Endodermal cell (in vitro differentiated cells): ENCODE data around the gene SMG6. TPM values are rescaled to one million over a fixed set of nuclear protein-coding genes. Genes with fewer than 3 reads are reported as not detected.
"Not testable (repeated sequence)": the region's sequence is repeated elsewhere in the genome, so short reads cannot be mapped to it uniquely, and the experiment has no call there.

ENCODE experiments used
- DNase-seq: peaks from one replicate; pipeline ENCODE4 v3.0.0-alpha.2; 2017
- H3K27ac ChIP-seq: 2 replicates; pipeline ENCODE4 v1.5.1; 2013; ENCODE audit warnings: mild to moderate bottlenecking, low read depth, low read length, moderate library complexity
- H3K27me3 ChIP-seq: 2 replicates; pipeline ENCODE4 v1.6.1; 2013; ENCODE audit warnings: mild to moderate bottlenecking, low read length, moderate library complexity; ENCODE audit not compliant: insufficient read depth, control insufficient read depth, poor library complexity, severe bottlenecking
- H3K36me3 ChIP-seq: 2 replicates; pipeline ENCODE4 v1.7.0; 2013; ENCODE audit warnings: mild to moderate bottlenecking, low read length, moderate library complexity; ENCODE audit not compliant: control insufficient read depth, insufficient read depth
- H3K4me1 ChIP-seq: one replicate; pipeline ENCODE4 v1.7.0; 2013; ENCODE audit warnings: low read length; ENCODE audit not compliant: control insufficient read depth, insufficient read depth
- H3K4me3 ChIP-seq: 2 replicates; pipeline ENCODE4 v1.5.1; 2013; ENCODE audit warnings: mild to moderate bottlenecking, low read length, moderate library complexity
- H3K9ac ChIP-seq: 2 replicates; pipeline ENCODE4 v1.6.1; 2013; ENCODE audit warnings: mild to moderate bottlenecking, low read length, moderate library complexity; ENCODE audit not compliant: poor library complexity, severe bottlenecking; ENCODE audit errors: extremely low read depth
- H3K9me3 ChIP-seq: 2 replicates; pipeline ENCODE4 v1.6.1; 2013; ENCODE audit warnings: mild to moderate bottlenecking, low read length, moderate library complexity; ENCODE audit not compliant: control insufficient read depth
- H3K27ac Mint-ChIP-seq: 2 replicates; pipeline ENCODE4 v1.8.0; 2020; ENCODE audit warnings: mixed read lengths
- H3K27me3 Mint-ChIP-seq: 2 replicates; pipeline ENCODE4 v1.8.0; 2021; ENCODE audit warnings: mild to moderate bottlenecking, mixed read lengths; ENCODE audit not compliant: insufficient read depth
- H3K36me3 Mint-ChIP-seq: 2 replicates; pipeline ENCODE4 v1.8.0; 2020; ENCODE audit warnings: low read depth, mixed read lengths
- H3K4me1 Mint-ChIP-seq: 2 replicates; pipeline ENCODE4 v1.8.0; 2020; ENCODE audit warnings: mixed read lengths
- H3K4me3 Mint-ChIP-seq: 2 replicates; pipeline ENCODE4 v1.8.0; 2020; ENCODE audit warnings: mild to moderate bottlenecking, moderate library complexity, mixed read lengths
- H3K9me3 Mint-ChIP-seq: 2 replicates; pipeline ENCODE4 v1.8.0; 2020; ENCODE audit warnings: mild to moderate bottlenecking, mixed read lengths
- WGBS, 2 experiments: methylation state at CpG; one replicate each; pipeline versions ENCODE4 v1.1.5 to v1.1.7; 2013; ENCODE audit warnings: missing lambda C conversion rate in 2 of 2, mixed read lengths in 1 of 2; ENCODE audit not compliant: insufficient coverage in 1 of 2, insufficient read length in 1 of 2; 5-methylcytosine and 5-hydroxymethylcytosine counted together
- total RNA-seq, 2 donors: library from RNA; stranded (reverse); fragmentation: NEBNext Ultra II Directional in 1 of 2; extraction: Animal tissue kit (Norgen Biotek cat#: 25700) in 1 of 2; gene quantifications; 2 replicates in 1 of 2; 3 replicates in 1 of 2; pipeline ENCODE4 v1.2.1, GENCODE V29; 2021
- TF ChIP-seq, protein P1 (sequence below): fragments of 200-600 bp; sonication (generic); conservative IDR thresholded peaks from 2 replicates; pipeline ENCODE4 v1.5.0; 2021; ENCODE audit warnings: antibody characterized with exemption, mild to moderate bottlenecking

Gene SMG6
- total RNA-seq, 2 donors from 2014 or later, result 44.3 to 56.7 TPM

DNA sequence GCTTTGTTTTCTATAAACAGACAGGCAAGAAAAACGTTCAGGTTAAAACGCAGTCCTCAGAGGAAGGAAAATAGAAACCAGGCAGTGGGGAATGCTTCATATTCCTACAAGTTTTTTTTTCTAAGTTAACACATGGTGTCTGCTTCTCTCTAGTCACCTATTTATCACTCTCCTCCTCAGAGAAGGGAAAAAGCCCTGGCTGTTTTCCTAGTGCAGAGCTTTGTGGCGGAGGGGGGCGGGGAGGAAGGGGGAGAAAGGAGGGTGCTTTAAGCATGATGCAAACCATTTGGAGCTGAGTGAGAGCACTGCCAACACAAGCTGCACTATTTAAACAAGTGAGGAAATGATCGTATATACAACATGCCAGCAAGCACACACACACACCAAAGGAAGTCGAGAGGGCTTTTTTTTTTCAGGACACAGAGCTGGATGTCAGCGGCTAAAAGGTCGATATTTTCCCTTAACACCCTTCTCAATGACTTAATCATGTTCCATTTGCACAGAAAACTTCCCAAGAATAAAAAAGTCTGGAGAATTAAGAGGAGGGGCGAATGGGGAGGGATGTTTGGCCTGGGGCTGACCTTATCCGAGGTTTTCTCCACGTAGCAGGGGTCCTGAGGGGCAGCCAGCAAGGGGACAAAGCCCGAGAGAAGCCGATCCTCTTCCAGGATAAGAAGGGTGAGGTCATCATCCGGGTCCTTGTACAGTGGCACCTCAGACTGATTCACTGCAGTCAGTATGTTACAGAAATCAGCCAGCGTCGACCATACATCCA lies 131.3 kb downstream of the SMG6 start:
- Histone ChIP-seq H3K4me1 (peaks cover 13% of the 10 kb centered on the region), H3K36me3 (peaks cover 82% of the 10 kb centered on the region), H3K27me3 (no peaks in the 10 kb centered on the region), H3K9me3 (no peaks in the 10 kb centered on the region), H3K9ac (no peak overlapping the region), H3K27ac (peak overlapping the region; percentile 36), H3K4me3 (no peak overlapping the region)
- Mint-ChIP-seq H3K4me1 (peaks cover 23% of the 10 kb centered on the region), H3K4me3 (no peak overlapping the region), H3K27me3 (no peaks in the 10 kb centered on the region), H3K27ac (peak overlapping the region; percentile 77), H3K9me3 (no peaks in the 10 kb centered on the region), H3K36me3 (peaks cover 40% of the 10 kb centered on the region)
- WGBS, 2 experiments, result 54 to 80% methylated on average over 10 to 16 of the region's 16 CpGs
- TF ChIP-seq, protein P1, sequence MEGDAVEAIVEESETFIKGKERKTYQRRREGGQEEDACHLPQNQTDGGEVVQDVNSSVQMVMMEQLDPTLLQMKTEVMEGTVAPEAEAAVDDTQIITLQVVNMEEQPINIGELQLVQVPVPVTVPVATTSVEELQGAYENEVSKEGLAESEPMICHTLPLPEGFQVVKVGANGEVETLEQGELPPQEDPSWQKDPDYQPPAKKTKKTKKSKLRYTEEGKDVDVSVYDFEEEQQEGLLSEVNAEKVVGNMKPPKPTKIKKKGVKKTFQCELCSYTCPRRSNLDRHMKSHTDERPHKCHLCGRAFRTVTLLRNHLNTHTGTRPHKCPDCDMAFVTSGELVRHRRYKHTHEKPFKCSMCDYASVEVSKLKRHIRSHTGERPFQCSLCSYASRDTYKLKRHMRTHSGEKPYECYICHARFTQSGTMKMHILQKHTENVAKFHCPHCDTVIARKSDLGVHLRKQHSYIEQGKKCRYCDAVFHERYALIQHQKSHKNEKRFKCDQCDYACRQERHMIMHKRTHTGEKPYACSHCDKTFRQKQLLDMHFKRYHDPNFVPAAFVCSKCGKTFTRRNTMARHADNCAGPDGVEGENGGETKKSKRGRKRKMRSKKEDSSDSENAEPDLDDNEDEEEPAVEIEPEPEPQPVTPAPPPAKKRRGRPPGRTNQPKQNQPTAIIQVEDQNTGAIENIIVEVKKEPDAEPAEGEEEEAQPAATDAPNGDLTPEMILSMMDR, result no peak
- no peak for DNase-seq

DNA sequence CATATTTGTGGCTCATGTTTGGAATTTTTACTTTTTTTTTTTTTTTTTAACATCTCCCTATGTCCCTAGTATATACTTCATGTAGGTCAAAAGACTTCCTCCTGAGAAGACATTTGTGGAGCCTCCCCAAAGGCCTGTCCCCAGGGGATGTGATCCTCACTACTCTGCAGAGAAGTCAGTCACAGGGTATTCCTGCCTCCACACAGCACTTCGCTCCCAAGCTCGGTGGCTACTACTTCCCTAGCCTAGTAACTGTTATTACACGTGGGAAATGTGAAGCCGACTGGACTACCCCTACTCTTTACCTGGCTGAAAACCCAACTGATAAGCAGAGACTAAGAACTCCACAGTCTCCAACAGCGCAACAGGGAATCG lies 131.9 kb downstream of the SMG6 start:
- Mint-ChIP-seq H3K4me1 (peaks cover 20% of the 10 kb centered on the region), H3K27me3 (no peaks in the 10 kb centered on the region), H3K9me3 (no peaks in the 10 kb centered on the region), H3K4me3 (no peak overlapping the region), H3K36me3 (peaks cover 37% of the 10 kb centered on the region), H3K27ac (peak overlapping the region; percentile 77)
- H3K36me3 ChIP-seq, result peaks cover 81% of the 10 kb centered on the region
- WGBS, 2 experiments, result 83 to 87% methylated on average over 3 to 6 of the region's 6 CpGs
- H3K9ac ChIP-seq, result no peak overlapping the region
- no peak for DNase-seq
- peaks cover 13% of the 10 kb centered on the region for H3K4me1 ChIP-seq
- H3K4me3 ChIP-seq, result no peak overlapping the region
- peak overlapping the region; percentile 36 for H3K27ac ChIP-seq
- TF ChIP-seq, protein P1, result no peak
- H3K27me3 ChIP-seq, result no peaks in the 10 kb centered on the region
- no peaks in the 10 kb centered on the region for H3K9me3 ChIP-seq

DNA sequence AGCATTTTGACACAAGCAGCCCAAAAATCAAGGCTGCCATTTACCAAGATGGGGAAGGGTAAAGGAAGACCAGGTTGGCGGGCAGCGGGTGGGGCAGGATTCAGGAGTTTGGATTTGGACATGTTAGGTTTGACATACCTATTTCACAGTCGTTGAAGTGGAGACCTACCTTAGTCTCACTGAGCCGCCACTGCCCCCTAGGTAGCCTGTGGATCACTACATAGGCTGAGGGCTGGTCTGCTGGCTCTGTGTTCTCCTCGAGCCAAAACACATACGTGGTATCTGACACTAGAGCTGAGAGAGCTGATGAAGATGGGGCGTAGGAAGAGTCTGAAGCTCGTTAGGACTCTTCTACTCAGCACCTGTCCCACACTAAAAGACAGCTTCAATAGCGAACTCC lies 133.6 kb downstream of the SMG6 start:
- Mint-ChIP-seq H3K9me3 (no peaks in the 10 kb centered on the region), H3K27me3 (no peaks in the 10 kb centered on the region), H3K27ac (no peak overlapping the region), H3K4me1 (peaks cover 20% of the 10 kb centered on the region), H3K4me3 (no peak overlapping the region), H3K36me3 (peaks cover 46% of the 10 kb centered on the region)
- Histone ChIP-seq H3K27me3 (no peaks in the 10 kb centered on the region), H3K4me3 (no peak overlapping the region), H3K9me3 (no peaks in the 10 kb centered on the region), H3K9ac (no peak overlapping the region), H3K4me1 (peaks cover 13% of the 10 kb centered on the region), H3K36me3 (peaks cover 79% of the 10 kb centered on the region), H3K27ac (no peak overlapping the region)
- 86 to 93% methylated on average over 9 of the region's 9 CpGs for WGBS, 2 experiments
- peak; percentile 90 for DNase-seq
- TF ChIP-seq, protein P1, result peak; percentile 78

DNA sequence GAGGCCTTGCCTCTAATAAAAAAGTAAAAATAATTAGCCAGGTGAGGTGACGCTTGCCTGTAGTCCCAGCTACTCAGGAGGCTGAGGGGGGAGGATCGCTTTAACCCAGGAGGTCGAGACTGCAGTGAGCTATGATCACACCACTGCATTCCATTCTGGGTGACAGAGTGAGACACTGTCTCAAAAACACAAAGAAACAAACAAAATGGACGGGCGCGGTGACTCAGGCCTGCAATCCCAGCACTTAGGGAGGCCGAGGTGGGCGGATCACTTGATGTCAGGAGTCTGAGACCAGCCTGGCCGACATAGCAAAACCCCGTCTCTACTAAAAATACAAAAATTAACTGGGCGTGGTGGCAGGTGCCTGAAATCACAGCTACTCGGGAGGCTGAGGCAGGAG lies 137.9 kb downstream of the SMG6 start:
- not testable (repeated sequence) for H3K4me1 ChIP-seq, H3K9me3 ChIP-seq, H3K4me3 Mint-ChIP-seq, H3K9me3 Mint-ChIP-seq, H3K27ac Mint-ChIP-seq, H3K27ac ChIP-seq, H3K4me3 ChIP-seq, H3K27me3 Mint-ChIP-seq, H3K9ac ChIP-seq, H3K4me1 Mint-ChIP-seq, DNase-seq, H3K27me3 ChIP-seq
- H3K36me3 ChIP-seq, result peaks cover 68% of the 10 kb centered on the region
- H3K36me3 Mint-ChIP-seq, result peaks cover 49% of the 10 kb centered on the region
- WGBS, 2 experiments, result 94 to 95% methylated on average over 10 to 12 of the region's 12 CpGs
